HG03025 (cell line): ENCODE measurements around the gene ENO3.

ENCODE experiments used
- ATAC-seq: cut with Tn5 transposase; IDR thresholded peaks from one replicate; pipeline ENCODE4 v1.9.1; 2021; ENCODE audit warnings: mild to moderate bottlenecking, moderate library complexity; ENCODE audit not compliant: unreplicated experiment, low FRiP score

ENO3 gene

GRCh38 chr17:5002121-5002788 lies 51.3 kb downstream of the ENO3 start:
- no peak for ATAC-seq

DNA sequence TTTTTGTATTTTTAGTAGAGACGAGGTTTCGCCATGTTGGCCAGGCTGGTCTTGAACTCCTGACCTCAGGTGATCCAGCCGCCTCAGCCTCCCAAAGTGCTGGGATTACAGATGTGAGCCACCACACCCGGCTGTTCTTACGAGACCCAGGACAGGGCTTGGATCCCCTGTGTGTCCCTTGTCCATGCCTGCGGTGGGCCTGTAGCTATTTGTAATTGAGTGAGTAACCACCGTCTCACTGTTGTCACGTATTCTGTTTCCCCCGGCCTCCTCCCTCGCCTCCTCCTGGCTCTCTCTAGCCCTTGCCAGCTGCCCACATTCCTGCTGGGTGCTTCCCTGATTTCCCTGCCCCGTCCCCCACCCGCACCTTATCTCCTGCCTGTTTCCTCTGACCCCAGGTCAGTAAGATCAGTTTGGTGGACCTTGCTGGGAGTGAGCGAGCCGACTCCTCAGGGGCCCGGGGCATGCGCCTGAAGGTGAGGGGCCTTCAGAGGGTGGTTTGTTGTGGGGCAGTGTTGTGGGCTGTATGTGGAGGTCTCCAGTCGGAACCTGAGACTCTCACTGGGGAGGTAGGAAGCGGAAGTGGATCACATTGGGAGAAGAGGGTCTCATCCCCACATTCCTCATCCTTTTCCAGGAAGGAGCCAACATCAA lies 52.4 kb downstream of the ENO3 start:
- no peak for ATAC-seq
